Activated CD8-positive, alpha-beta T cell treated with anti-CD3 and anti-CD28 coated beads, Interleukin-2, amount 10 ng/mL, durations not matched to agents 7 days and 5 days (primary cell): ENCODE measurements around the gene EEF2K. TPM values are rescaled to one million over a fixed set of nuclear protein-coding genes. Genes with fewer than 3 reads are reported as not detected.

Experiments
- ATAC-seq: fragments of 150-1000 bp; cut with Tn5 transposase; one replicate; pipeline ENCODE4 v1.10.0; 2021; ENCODE audit warnings: moderate library complexity
- CTCF ChIA-PET: fragments of 350-600 bp; sonication (Branson Sonifier 250); formaldehyde crosslinking; loops from one replicate; lab custom pipeline; 2021; ENCODE audit warnings: antibody characterized with exemption; lab: Charles Lee
- POLR2A ChIA-PET: fragments of 350-600 bp; sonication (Branson Sonifier 250); formaldehyde crosslinking; loops from one replicate; lab custom pipeline; 2021; ENCODE audit warnings: antibody characterized with exemption; lab: Charles Lee
- DNase-seq: peaks from one replicate; pipeline ENCODE4 v3.0.0-alpha.2; 2020
- H3K27ac Mint-ChIP-seq: one replicate; pipeline ENCODE4 v1.8.0; 2021; ENCODE audit warnings: mild to moderate bottlenecking, mixed read lengths
- H3K27me3 Mint-ChIP-seq: one replicate; pipeline ENCODE4 v1.8.0; 2021; ENCODE audit warnings: low read depth, mixed read lengths
- H3K36me3 Mint-ChIP-seq: one replicate; pipeline ENCODE4 v1.8.0; 2021; ENCODE audit warnings: low read depth, mixed read lengths
- H3K4me1 Mint-ChIP-seq: one replicate; pipeline ENCODE4 v1.8.0; 2021; ENCODE audit warnings: low read depth, mixed read lengths
- H3K4me3 Mint-ChIP-seq: one replicate; pipeline ENCODE4 v1.8.0; 2021; ENCODE audit warnings: mild to moderate bottlenecking, mixed read lengths
- H3K9me3 Mint-ChIP-seq: one replicate; pipeline ENCODE4 v1.8.0; 2022; ENCODE audit warnings: mixed read lengths; ENCODE audit not compliant: insufficient read depth
- total RNA-seq, 2 experiments: library from RNA; stranded (reverse); gene quantifications; one replicate each; pipeline ENCODE4 v1.2.3, GENCODE V29; 2021

The EEF2K gene
- total RNA-seq, 2 experiments from 2014 or later = 27.7 to 28.9 TPM

DNA sequence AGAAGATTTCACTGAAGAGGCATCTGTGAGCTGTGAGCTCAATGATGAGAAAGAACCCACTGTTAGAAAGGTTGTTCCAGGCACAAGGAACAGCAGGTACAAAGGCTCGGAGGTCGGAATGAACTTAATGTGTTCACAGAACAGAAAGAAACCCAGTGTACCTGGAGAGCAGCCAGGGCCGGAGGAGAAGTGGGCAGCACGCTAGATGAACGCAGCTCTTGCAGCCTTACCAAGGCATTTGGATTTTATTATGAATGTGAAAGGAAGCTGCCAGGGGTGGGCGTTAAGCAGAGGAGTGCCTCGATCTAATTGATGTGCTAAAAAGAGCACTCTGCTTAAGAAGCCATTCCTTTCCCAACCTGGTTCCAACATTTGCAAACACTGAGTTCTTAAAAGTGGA, 19.0 kb downstream of the EEF2K start:
- no peak overlapping the region for H3K4me3 Mint-ChIP-seq
- POLR2A ChIA-PET = no interaction called here
- peaks cover 11% of the 10 kb centered on the region for H3K36me3 Mint-ChIP-seq
- H3K4me1 Mint-ChIP-seq = no peaks in the 10 kb centered on the region
- no peak overlapping the region for H3K27ac Mint-ChIP-seq
- CTCF ChIA-PET = interaction anchor here (0.9 to 1.3 kb wide), 4 partner anchors 9 to 36 kb away, joined by 3 to 4 read pairs (median 4); partner anchors contain the start of gene EEF2K
- no peak for ATAC-seq
- no peak for DNase-seq
- H3K9me3 Mint-ChIP-seq = no peaks in the 10 kb centered on the region
- H3K27me3 Mint-ChIP-seq = no peaks in the 10 kb centered on the region

GRCh38 chr16:22229889-22230288, 23.8 kb downstream of the EEF2K start:
- POLR2A ChIA-PET = no interaction called here
- ATAC-seq = no peak
- peaks cover 13% of the 10 kb centered on the region for H3K4me1 Mint-ChIP-seq

GRCh38 chr16:22232277-22233036, 26.4 kb downstream of the EEF2K start:
- peak overlapping the region; percentile 7 for H3K27ac Mint-ChIP-seq
- CTCF ChIA-PET = interaction anchor here (1.0 to 2.2 kb wide), 3 partner anchors 16 to 34 kb away, joined by 3 to 4 read pairs (median 4); no protein-coding TSS in a partner anchor
- POLR2A ChIA-PET = interaction anchor here (0.6 to 2.3 kb wide), 3 partner anchors 9 to 39 kb away, joined by 3 to 5 read pairs (median 5); no protein-coding TSS in a partner anchor
- peaks cover 13% of the 10 kb centered on the region for H3K4me1 Mint-ChIP-seq
- no peaks in the 10 kb centered on the region for H3K27me3 Mint-ChIP-seq
- H3K36me3 Mint-ChIP-seq = peaks cover 33% of the 10 kb centered on the region
- H3K4me3 Mint-ChIP-seq = no peak overlapping the region
- DNase-seq (peak; percentile 22), ATAC-seq (no peak)
- no peaks in the 10 kb centered on the region for H3K9me3 Mint-ChIP-seq

More at GRCh38 chr16:22229889-22230288, 23.8 kb downstream of the EEF2K start:
- Mint-ChIP-seq H3K9me3 (no peaks in the 10 kb centered on the region), H3K36me3 (peaks cover 29% of the 10 kb centered on the region), H3K4me3 (no peak overlapping the region), H3K27me3 (no peaks in the 10 kb centered on the region), H3K27ac (no peak overlapping the region)
- DNase-seq = no peak
- CTCF ChIA-PET = interaction anchor here (1.0 kb wide), 2 partner anchors 25 to 67 kb away, joined by 3 read pairs; partner anchors contain the start of gene POLR3E

DNA sequence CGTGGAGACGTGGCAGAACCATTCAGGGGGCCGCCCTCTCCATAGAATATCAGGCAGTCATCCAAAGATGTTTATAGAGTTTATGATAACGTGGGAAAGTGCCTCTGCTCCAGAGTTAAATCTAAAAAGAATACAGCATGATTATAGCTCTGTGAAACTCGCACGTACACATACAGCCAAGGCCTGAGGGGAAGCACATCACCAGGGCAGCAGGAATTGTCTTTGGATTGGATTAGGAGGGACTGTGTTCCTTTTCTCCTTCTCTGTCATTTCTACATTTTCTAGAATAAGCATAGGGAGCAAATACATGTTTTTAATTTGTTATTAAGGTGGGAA, 26.9 kb downstream of the EEF2K start:
- Mint-ChIP-seq H3K27me3 (no peaks in the 10 kb centered on the region), H3K9me3 (no peaks in the 10 kb centered on the region), H3K27ac (no peak overlapping the region), H3K4me1 (peaks cover 13% of the 10 kb centered on the region), H3K36me3 (peaks cover 38% of the 10 kb centered on the region), H3K4me3 (no peak overlapping the region)
- ATAC-seq (no peak), DNase-seq (no peak)
- CTCF ChIA-PET = interaction anchor here (1.7 to 2.2 kb wide), 2 partner anchors 17 to 28 kb away, joined by 4 read pairs; no protein-coding TSS in a partner anchor
- POLR2A ChIA-PET = interaction anchor here (0.6 to 2.3 kb wide), 2 partner anchors 19 to 39 kb away, joined by 3 to 5 read pairs; no protein-coding TSS in a partner anchor

- Mint-ChIP-seq H3K36me3 (peaks cover 45% of the 10 kb centered on the region), H3K27me3 (no peaks in the 10 kb centered on the region), H3K9me3 (no peaks in the 10 kb centered on the region), H3K27ac (no peak overlapping the region), H3K4me1 (peaks cover 41% of the 10 kb centered on the region), H3K4me3 (no peak overlapping the region)
- CTCF ChIA-PET = interaction anchor here (0.6 kb wide), 1 partner anchor 23 kb away, joined by 3 read pairs; no protein-coding TSS in a partner anchor
- no peak for ATAC-seq
- POLR2A ChIA-PET = no interaction called here
- no peak for DNase-seq
These were observed 30.0 kb downstream of the EEF2K start for GRCh38 chr16:22235839-22236745.

- ATAC-seq = no peak
- H3K27me3 Mint-ChIP-seq = no peaks in the 10 kb centered on the region
- no peaks in the 10 kb centered on the region for H3K9me3 Mint-ChIP-seq
- peaks cover 31% of the 10 kb centered on the region for H3K36me3 Mint-ChIP-seq
- DNase-seq = no peak
- peaks cover 38% of the 10 kb centered on the region for H3K4me1 Mint-ChIP-seq
- ChIA-PET CTCF (interaction anchor here (1.0 to 2.0 kb wide), 5 partner anchors 30 to 61 kb away, joined by 3 to 6 read pairs (median 4); partner anchors contain the start of gene EEF2K), POLR2A (no interaction called here)
- peak overlapping the region; percentile 79 for H3K27ac Mint-ChIP-seq
- H3K4me3 Mint-ChIP-seq = no peak overlapping the region
These were observed 33.2 kb downstream of the EEF2K start for GRCh38 chr16:22239131-22239805.

- no peak for DNase-seq
- Mint-ChIP-seq H3K36me3 (peaks cover 30% of the 10 kb centered on the region), H3K4me1 (peaks cover 38% of the 10 kb centered on the region), H3K27me3 (no peaks in the 10 kb centered on the region), H3K9me3 (no peaks in the 10 kb centered on the region), H3K27ac (peak overlapping the region; percentile 90), H3K4me3 (no peak overlapping the region)
- ChIA-PET CTCF (interaction anchor here (1.0 to 3.8 kb wide), 5 partner anchors 31 to 162 kb away, joined by 3 to 23 read pairs (median 5); partner anchors contain the start of gene EEF2K), POLR2A (interaction anchor here (1.4 to 2.1 kb wide), 2 partner anchors 8 to 34 kb away, joined by 5 to 15 read pairs; partner anchors contain the start of gene EEF2K)
- no peak for ATAC-seq
These were observed 34.1 kb downstream of the EEF2K start for GRCh38 chr16:22240023-22240710.

- DNase-seq = no peak
- H3K27ac Mint-ChIP-seq = peak overlapping the region; percentile 63
- ChIA-PET CTCF (interaction anchor here (1.2 to 2.0 kb wide), 2 partner anchors 43 to 48 kb away, joined by 3 to 4 read pairs; no protein-coding TSS in a partner anchor), POLR2A (no interaction called here)
- no peak for ATAC-seq
- peaks cover 68% of the 10 kb centered on the region for H3K36me3 Mint-ChIP-seq
- H3K9me3 Mint-ChIP-seq = no peaks in the 10 kb centered on the region
- H3K27me3 Mint-ChIP-seq = no peaks in the 10 kb centered on the region
- H3K4me1 Mint-ChIP-seq = peaks cover 10% of the 10 kb centered on the region
- H3K4me3 Mint-ChIP-seq = no peak overlapping the region
These were observed 44.4 kb downstream of the EEF2K start for GRCh38 chr16:22250522-22250921.

DNA sequence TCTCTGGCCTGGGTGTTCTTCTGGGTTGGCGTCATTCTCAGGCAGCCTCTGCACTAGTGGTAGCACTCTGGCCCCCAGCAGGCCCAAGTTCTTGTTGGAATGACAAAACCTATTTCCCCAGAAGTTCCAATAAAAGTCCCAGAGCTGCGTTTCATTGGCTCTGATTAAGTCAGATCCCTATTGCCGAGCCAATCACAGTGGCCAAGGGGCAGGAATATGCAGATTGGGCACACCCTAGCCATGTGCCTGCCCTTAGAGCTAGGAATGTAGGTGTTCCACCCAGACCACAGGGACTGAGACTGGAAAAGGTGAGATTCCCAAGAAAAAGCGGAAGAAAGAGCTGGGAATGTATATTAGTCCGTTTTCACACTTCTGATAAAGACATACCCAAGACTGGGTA, 46.2 kb downstream of the EEF2K start:
- no peak overlapping the region for H3K27ac Mint-ChIP-seq
- ATAC-seq = no peak
- CTCF ChIA-PET = interaction anchor here (0.9 to 2.0 kb wide), 5 partner anchors 16 to 56 kb away, joined by 3 to 5 read pairs (median 4); partner anchors contain the start of gene EEF2K
- POLR2A ChIA-PET = interaction anchor here (1.4 kb wide), 1 partner anchor 19 kb away, joined by 5 read pairs; no protein-coding TSS in a partner anchor
- peaks cover 10% of the 10 kb centered on the region for H3K4me1 Mint-ChIP-seq
- DNase-seq = no peak
- no peak overlapping the region for H3K4me3 Mint-ChIP-seq
- no peaks in the 10 kb centered on the region for H3K27me3 Mint-ChIP-seq
- no peaks in the 10 kb centered on the region for H3K9me3 Mint-ChIP-seq
- peaks cover 69% of the 10 kb centered on the region for H3K36me3 Mint-ChIP-seq

- no peak for ATAC-seq
- ChIA-PET CTCF (interaction anchor here (1.1 to 1.7 kb wide), 3 partner anchors 31 to 57 kb away, joined by 3 to 5 read pairs (median 3); no protein-coding TSS in a partner anchor), POLR2A (interaction anchor here (0.6 kb wide), 2 partner anchors 15 to 252 kb away, joined by 3 to 6 read pairs; no protein-coding TSS in a partner anchor)
- no peak overlapping the region for H3K4me3 Mint-ChIP-seq
- peaks cover 10% of the 10 kb centered on the region for H3K4me1 Mint-ChIP-seq
- no peaks in the 10 kb centered on the region for H3K9me3 Mint-ChIP-seq
- H3K27me3 Mint-ChIP-seq = no peaks in the 10 kb centered on the region
- H3K27ac Mint-ChIP-seq = peak overlapping the region; percentile 78
- H3K36me3 Mint-ChIP-seq = peaks cover 72% of the 10 kb centered on the region
- no peak for DNase-seq
These were observed 47.2 kb downstream of the EEF2K start for GRCh38 chr16:22253272-22253671.
